ENCODE results near the gene XPO5.
"Not testable (repeated sequence)": the region's sequence is repeated elsewhere in the genome, so short reads cannot be mapped to it uniquely, and the experiment has no call there.

Gene XPO5

GRCh38 chr6:43582911-43583310 lies 7.1 kb upstream of the XPO5 start:
- DNase-seq = no peak

- DNase-seq = no peak
These were observed 3.3 kb upstream of the XPO5 start for GRCh38 chr6:43579171-43579570.

GRCh38 chr6:43578748-43579147 lies 2.9 kb upstream of the XPO5 start:
- DNase-seq = no peak

- DNase-seq = no peak
These were observed 600 bp downstream of the XPO5 start for GRCh38 chr6:43575105-43575771.

- DNase-seq = no peak
These were observed 3.8 kb downstream of the XPO5 start for GRCh38 chr6:43572015-43572414.

- DNase-seq = no peak
These were observed 4.9 kb downstream of the XPO5 start for GRCh38 chr6:43570876-43571441.

- no peak for DNase-seq
These were observed 16.5 kb downstream of the XPO5 start for GRCh38 chr6:43559328-43559727.

- DNase-seq = not testable (repeated sequence)
These were observed 18.2 kb downstream of the XPO5 start for GRCh38 chr6:43557620-43558019.

- DNase-seq = no peak
These were observed 28.6 kb downstream of the XPO5 start for GRCh38 chr6:43547222-43547621.

GRCh38 chr6:43544461-43544860 lies 31.4 kb downstream of the XPO5 start:
- DNase-seq = no peak

GRCh38 chr6:43541774-43542471 lies 33.9 kb downstream of the XPO5 start:
- no peak for DNase-seq

GRCh38 chr6:43540507-43540906 lies 35.3 kb downstream of the XPO5 start:
- no peak for DNase-seq

GRCh38 chr6:43539409-43539808 lies 36.4 kb downstream of the XPO5 start:
- not testable (repeated sequence) for DNase-seq

GRCh38 chr6:43538986-43539385 lies 36.9 kb downstream of the XPO5 start:
- not testable (repeated sequence) for DNase-seq

GRCh38 chr6:43532201-43532600 lies 43.6 kb downstream of the XPO5 start:
- no peak for DNase-seq

- DNase-seq = no peak
These were observed 51.3 kb downstream of the XPO5 start for GRCh38 chr6:43524483-43524961.

- no peak for DNase-seq
These were observed 52.6 kb downstream of the XPO5 start for GRCh38 chr6:43523284-43523683.

- no peak for DNase-seq
These were observed 53.1 kb downstream of the XPO5 start for GRCh38 chr6:43522547-43523261.

- DNase-seq = no peak
These were observed 54.0 kb downstream of the XPO5 start for GRCh38 chr6:43521836-43522235.

GRCh38 chr6:43520097-43520496 lies 55.7 kb downstream of the XPO5 start:
- DNase-seq = no peak

- no peak for DNase-seq
These were observed 58.1 kb downstream of the XPO5 start for GRCh38 chr6:43517505-43518357.

- DNase-seq = peak; percentile 98
These were observed 58.9 kb downstream of the XPO5 start, which contains the start of the genes POLR1C and YIPF3 for GRCh38 chr6:43516697-43517504. Gene POLR1C, plus strand, starts transcription at chr6:43517089. Its CDS starts 21 bp downstream, at chr6:43517110. Gene YIPF3, minus strand, starts transcription at chr6:43516926. Its CDS starts 119 bp downstream, at chr6:43516807.
